NCI-H345 (cell line): ENCODE results near the gene SLIT1.

Experiments used
- DNase-seq: peaks from one replicate; lab custom pipeline; 2025; lab: John Stamatoyannopoulos, UW

SLIT1 gene

DNA sequence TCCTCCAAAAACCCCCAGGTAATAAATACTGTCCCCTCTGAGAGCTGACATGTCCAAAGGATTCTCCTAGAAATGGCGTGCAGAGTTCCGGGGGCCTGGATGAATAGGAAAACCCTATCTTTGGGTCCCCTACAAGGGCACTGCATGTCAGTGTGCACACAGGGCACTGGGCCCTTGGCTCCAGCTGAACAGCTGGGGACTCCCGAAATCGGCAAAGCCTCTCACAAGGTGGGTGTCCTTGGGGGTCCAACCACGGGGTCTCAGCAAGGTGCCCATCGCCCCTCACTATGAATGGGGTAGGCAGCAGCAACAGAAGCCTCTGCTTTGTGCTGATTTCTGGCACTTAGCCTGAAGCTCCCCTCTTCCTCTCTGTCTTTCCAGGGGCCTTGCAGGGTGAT is 46.1 kb downstream of the SLIT1 start:
- DNase-seq = no peak

DNA sequence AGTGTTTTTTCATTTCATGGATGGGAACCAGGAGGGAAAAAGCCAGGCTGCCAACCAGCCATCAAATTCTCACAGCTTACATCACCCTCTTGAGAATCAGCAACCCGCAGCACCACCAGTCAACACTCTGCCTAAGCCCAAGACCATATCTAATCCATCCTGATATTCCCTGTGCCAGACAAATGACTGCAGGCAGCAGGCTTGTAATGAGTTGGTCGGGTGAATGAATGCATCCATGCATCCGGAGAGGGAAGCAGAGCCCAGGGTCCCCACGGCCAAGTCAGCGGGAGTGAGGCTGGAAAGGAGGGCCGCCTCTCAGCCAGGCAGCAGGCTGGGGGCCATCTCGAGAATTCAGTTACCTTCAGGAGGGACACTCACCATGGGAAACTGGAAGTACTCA is 46.9 kb downstream of the SLIT1 start:
- DNase-seq = no peak

DNA sequence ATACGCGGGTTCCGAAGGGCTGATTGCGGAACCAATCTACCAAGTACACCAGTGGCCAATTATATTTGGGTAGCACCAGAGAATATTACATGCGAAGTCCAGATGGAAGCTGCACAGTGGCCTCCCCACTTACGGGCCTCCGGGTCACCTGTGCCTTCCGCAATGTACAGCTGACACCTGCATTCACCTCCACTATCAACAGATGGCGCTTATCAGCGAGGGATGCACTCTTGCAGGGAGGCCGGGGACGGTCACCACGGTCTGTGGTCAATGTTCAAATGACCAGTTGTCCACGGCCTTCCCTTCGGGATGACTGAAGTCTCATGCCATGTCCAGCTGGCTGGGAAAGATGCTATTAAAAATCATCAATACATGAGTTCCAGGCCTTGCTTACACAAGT is 47.6 kb downstream of the SLIT1 start:
- DNase-seq = no peak

DNA sequence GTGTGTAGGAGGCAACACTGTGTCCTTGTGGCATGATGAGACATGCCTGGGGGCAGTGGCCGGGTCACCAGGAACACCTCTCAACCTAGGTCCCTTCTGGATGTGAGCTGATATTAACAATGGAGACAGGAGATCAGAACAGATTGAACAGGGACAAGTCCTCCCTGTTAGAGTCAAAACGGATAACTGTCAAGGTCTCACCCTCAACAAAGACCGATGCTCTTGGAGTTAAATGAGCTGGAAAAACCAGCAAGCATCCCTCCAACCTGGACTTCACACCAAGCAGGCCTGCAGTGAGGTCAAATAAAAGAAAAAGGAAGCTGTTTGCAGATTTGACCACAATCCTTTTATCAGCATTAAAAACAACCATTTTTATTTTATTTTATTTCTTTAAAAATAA is 49.0 kb downstream of the SLIT1 start:
- peak; percentile 15 for DNase-seq

DNA sequence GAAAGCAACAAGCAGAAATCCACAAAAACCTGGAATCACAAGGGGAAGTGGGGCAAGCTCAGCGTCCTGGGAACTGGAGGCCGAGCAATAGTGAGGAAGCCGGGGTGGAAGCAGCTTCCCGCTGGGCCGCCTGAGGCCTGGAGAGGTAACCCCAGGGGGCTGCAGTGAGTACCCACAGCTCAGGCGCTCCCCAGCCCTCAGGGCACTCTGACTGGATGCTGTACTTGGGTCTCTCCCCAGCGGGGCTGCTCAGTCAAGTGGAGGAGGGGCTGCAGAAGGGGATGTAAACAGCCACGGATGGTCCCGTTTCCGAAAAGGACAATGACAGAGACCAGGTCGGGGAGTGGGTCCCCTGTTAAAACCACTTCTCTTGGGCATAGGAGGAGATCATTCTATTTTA is 50.3 kb downstream of the SLIT1 start:
- DNase-seq = peak; percentile 64

DNA sequence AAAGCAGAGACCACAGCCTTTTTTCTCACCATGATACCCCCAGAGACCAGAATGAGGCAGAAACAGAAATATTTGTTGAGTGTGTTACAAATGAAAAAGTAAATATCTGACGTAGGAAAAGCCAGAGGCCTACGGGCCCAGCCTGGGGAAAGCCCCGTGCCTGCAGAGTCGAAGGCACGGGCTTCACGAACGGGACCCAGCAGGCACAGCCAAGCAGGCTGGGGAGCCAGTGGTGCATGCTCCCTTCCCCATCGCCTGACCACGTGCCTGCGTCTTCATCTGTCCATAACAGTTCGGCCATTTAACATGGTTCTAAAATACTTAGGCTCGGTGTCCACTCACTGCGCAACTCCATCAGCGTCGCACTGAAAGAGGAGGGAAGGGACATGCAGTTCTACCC is 50.8 kb downstream of the SLIT1 start:
- no peak for DNase-seq

DNA sequence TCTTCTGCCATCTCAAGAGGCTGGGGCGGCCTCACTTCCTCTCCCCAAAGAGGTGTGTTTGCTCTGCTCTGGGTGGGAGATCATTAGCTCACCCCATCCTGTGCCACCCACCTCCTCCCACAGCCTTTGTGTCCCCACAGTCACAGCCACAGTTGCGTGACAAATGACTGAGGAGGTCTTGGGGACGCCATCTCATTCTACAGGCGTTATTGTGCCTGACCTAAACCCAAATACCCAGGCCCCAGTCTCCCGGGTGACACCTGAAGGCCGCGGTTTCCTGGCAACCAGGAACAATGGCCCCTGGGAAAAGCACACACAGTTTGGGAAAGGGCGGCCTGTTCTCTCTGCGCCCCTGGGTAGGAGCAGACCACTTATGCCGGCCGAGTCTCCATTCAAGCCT is 51.6 kb downstream of the SLIT1 start:
- DNase-seq = peak; percentile 2

DNA sequence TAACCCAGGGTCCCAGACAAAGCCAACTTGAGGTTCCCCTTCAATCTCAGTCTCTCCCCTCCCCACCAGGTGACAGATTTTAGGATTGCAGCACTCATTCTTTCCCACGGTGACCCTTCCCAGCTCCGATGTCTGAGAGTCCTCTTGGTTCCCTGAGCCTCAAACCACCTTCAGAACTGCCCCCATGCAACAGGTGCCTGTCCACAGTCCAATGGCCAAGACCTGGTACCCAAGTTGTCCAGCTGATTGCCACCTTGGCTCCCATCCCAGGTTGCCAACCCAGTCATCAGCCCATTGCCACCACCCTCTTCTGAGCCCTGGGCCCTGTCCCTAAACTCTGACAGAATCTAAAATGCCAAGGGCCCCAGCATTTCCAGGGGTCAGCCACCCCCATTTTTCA is 53.5 kb downstream of the SLIT1 start:
- no peak for DNase-seq

DNA sequence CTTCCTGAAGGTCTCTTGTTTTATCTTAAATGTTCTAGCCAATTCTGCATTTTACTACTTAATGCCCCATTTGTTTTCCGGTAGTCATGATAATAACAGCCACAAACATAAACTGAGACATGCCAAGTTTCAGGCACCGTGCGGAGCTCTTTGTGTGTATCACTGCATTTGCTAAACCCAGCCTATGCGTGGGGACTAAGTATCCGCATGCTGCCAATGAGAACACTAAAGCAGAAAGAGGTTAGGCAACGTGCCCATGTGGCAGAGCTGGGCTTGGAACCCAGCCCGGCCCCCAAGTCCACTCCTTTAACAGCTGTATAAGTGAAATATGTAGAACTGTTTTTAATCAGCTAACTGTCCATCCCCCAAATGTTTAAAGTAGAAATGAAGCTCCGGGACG is 54.1 kb downstream of the SLIT1 start:
- DNase-seq = no peak

DNA sequence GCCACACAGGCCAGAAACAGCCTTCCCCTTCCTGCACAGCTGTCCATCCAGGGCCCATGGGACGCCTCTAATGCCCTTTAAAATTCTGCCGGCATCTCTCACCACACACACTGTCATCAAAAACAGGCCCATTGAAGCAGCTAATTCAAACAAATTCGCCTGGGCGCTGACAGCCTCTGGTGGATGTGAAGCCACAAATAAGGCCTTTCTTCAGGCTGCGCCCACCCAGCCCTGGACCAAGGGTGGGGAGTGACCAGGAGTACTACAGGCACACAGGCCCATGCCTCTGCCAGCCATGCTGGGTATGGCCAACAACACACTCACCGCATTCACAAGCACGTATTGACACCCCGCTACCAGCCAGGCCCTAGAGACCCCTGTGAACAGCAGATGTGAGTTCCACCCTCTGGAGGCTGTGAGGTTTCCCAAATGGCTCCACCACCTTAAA is 54.6 kb downstream of the SLIT1 start:
- no peak for DNase-seq

DNA sequence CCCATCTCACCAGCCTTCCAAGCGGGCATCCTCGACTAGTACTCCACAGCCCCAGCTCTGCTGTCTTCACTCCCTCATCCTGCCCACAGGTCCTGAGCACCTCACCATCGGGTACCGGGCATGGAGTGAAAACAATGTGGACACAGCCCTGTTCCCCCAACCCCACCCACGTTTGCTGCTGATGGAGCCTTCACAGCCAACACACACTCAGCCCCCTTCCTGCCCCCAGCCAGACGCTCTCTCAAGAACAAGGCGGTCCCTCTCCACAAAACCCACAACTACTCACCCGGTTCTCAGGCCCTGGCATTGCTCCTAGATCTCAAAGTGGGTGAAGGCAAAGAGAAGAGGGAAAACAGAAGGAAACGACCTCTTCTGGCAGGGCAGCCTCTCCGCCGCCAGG is 56.1 kb downstream of the SLIT1 start:
- DNase-seq = no peak

DNA sequence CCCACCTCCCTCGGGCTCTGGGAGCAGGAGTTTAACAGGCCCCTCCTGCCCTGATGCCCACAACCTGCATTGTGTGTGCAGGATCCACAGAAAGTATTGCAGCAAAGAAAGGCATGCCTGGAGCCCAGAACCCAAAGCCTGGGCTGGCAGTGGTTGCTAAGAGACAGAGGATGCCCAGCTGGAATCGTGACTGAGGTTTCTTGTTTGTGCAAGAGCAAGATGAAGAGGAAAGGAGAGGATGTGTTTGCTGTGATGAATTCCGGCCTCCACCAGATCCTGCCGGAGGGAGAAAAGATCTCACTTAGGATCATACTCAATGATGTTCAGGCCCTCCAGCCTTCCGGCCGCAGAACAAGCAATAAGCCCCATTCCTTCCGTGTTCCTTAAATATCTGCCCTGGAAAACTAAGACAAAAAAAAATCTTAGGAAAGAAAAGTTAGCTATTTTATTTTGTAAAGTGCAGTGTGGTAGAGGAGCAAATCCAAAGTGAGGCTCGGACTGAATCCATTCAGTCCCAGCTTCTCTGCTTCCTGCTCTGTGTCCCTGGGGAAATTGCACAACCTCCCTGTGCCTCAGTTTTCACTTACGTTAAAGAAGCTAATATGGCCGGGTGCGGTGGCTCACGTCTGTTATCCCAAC is 57.1 kb downstream of the SLIT1 start:
- peak; percentile 40 for DNase-seq

DNA sequence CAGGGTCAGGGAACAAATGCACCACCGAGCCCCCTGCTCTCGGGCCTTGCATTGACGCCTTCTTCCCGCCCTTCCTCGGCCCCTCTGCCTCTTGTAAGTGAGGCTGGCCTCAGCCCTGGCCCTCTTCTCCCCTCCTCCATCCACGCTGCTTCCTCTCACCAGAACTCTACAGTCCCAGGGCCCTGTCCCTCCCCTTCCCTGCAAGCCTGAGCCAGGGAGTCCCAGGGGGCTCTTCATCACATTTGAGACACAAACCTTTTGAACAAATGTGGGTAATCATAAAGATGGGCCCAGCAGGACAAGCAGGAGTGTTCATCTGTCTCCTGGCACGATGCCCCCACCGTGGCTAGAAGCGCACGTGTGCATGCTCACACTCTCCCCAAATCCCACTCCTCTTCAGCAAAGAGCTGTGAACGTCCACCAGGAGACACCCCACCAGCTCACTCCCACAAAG is 57.7 kb downstream of the SLIT1 start:
- peak; percentile 64 for DNase-seq

DNA sequence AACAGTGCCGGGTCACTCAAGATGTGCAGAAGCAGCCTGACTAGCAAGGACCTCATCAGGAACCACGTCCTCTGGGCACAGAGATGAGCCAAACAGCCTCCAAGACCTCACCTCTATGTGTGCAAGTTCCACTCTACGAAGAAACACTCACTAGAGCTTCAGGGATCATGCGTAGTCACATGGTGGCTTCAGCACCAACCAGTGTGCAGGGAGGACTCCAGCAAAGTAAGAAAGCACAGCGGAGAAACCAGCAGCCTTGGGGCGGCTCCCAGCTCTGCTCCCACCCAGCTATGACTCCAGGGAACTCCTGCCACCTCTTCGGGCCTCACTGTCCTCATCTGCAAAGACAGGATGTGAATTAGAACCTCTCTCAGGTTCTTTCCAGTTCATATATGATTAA is 58.2 kb downstream of the SLIT1 start:
- no peak for DNase-seq

DNA sequence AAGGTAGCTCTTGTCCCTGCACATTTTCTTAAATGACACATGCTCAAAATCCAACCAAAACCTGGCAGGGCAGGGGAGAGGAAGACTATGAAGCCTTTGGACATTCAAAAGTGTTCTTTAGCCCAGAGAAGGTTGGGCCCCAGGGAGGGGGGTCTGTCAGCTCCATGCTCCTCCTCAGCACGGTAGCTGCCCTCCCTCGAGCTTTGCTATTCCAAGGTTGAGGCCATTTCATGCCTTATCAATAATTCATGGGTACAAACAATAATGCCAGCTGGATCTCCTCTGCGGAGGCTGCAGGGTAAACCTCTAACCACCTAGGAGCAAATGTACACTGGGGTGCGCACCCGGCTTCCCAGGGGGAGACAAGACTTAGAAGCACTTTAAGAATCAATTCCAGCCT is 61.5 kb downstream of the SLIT1 start:
- DNase-seq = peak; percentile 56

DNA sequence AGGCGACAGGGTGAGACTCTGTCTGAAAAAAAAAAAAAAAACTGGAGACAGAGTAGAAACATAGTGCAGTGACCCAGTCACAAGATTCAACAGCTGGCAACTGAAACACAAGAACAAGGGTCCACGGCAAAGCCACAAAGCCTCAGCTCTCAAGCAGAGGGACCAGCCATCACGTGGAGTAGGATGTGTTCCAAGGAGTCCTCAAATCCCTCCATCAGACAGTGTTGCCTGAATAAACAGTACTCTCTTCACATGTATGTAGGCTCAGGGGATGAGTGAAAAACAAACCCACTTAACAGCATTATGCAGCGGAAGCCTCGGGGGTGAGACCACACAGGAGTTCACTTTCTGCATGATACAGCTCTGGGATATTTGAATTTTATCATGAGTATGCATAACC is 62.0 kb downstream of the SLIT1 start:
- peak; percentile 76 for DNase-seq

DNA sequence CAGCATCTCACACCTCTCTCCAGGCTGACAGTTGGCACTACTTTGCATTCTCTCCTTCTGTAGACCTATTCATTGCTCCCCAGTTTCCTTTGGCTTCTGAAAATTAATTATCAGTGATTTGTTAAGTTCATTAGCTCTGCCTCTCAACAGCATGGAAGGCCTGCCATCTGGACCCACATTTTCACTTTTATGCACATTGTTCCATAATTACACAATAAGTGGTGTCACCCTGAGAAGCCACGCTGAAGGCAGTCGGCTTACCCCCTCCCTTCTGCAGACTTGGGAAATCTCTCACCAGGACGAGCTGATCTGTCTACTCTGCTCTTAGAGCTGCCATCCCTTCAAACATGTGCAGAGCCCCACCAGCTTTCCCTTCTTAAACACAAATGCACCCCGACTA is 64.7 kb downstream of the SLIT1 start:
- DNase-seq = no peak

DNA sequence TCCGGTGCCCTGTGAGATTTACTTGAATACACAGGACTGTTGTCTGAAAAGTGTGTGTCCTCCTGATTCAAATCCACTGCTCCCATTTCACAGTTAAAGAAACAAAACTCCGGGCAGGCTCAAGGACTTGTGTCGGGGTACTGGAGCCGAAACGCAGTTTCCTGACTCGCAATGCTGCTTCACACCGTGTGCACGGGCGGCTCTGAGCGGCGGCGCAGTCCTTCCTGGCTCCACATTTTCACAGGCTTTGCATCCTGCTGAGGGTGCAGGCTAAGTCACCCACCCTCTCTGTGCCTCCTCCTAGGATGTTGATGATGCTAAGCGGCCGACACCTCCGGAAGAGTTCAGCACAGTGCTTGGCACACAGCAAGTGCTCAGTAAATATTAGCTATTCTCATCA is 65.4 kb downstream of the SLIT1 start:
- DNase-seq = no peak

DNA sequence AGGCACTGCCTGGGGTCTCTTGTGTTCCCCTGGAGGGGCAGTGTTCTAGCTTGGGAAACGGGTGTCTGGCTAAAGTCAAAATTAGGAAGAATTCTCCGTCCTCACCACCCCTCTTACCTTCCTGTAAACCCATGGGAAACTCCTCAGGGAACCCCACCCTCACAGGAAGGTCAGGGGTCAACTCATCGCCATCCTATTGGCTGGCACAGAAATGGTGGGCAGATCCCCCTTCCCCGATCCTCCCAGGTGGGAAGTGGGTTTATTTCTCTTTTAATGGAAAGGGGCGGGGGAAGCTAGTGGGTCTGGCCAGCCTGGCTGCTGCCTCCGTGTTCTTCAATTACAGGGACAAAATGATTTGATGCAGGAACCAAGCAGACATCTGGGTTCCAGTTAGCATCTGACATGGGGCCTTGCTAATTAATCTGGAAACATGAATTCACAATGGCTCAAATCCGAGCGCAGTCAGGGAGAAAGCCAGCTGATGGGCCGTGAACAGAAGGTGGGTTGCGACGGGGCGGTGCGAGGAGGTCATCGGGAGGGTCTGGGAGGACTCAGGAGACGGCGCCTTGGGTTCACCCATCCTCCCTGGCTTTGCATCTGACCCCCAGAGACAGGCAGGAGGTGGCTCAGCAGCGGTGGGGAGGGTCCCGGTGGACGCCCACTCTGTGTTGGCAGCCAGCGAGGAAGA is 66.6 kb downstream of the SLIT1 start:
- DNase-seq = no peak

DNA sequence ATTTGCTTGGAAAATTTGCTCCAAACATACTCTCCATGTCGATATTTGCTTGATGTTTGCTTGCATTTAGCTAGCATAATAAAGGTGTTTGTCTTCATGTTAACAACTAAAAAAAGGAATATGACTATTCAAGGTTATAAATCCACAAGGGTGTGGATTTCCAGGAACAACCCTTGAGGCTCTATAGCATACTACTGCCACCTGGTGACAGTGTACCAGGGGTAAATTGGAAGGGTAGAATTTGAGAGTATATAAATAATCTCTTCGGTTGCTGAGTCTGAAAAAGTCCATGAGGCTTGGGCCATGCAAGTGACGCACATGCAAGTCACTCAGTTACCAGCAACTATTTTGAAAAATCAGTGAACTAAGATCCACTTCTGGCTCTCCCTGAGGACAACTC is 68.4 kb downstream of the SLIT1 start:
- peak; percentile 14 for DNase-seq

DNA sequence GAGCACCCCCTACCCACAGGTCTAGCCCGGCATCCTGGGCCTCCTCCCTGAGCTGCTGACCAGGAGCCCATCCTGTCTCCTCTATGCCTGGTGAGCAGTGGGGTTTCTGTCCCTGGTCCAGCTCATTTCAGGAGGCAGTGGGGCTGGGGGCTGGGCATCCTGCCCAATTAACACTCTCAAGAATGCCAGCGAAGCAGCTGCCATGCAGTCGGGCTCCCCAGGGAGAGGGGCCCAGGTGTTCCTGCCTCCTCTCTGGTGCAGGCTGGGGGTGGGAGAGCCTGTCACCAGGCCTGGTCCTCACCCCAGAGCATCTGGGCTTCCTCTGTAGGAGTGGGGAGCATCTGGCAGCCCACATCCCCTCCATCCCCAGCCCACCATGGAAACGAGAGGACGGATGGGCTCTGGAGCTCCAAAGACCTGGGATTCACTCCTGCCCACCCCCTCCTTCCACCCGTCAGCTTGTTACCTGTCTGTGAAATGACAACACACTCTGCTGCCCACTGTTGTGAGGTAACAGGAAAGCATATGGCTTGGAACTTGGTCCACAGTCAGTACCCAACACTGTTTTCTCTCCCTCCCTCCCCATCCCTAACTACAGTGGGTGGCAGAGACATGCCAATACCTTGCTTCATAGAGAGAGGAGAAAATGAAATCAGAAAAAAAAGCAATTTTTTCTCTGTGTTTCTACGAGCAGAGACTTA is 69.1 kb downstream of the SLIT1 start:
- peak; percentile 58 for DNase-seq

DNA sequence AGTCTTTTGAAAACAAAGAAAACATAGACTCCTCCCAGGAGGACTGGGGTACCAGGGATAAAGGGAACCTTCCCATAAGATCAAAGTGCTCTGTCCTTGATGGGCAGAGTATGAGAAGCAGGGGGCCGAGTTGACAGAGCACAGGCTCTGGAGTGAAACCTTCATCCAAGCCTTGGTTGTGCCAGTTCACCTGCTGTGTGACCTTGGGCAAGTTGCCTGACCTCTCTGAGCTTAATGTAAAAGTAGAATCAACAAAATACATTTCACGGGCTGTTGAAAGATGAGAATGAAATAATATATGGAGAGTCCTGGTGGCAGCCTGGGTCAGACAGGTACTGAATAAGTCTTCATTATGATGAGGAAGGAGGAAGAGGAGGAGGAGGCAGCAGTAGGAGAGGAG is 69.9 kb downstream of the SLIT1 start:
- DNase-seq = no peak

DNA sequence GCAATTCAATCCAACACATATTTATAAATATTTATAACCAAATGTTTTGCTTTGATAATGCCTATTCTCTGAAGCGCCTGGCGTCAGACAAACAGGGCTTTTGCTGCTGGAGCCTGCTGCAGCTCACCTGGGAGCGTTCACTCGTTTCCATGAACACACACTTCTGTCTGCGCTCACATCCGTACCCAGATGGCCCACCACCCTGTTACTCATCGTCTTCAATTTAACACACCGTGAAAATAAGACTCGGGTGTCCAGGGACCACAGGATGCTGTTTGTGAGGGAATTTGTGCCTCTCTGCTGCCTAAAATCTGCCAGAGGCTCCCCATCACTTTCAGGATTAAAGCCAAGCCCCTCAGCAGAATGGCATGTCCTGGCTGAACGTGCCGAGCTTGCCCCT is 74.1 kb downstream of the SLIT1 start:
- no peak for DNase-seq
